Tongue (tissue), 2 donors: ENCODE data around the gene CINP. TPM values are rescaled to one million over a fixed set of nuclear protein-coding genes. Genes with fewer than 3 reads are reported as not detected.
"Not testable (repeated sequence)": the region's sequence is repeated elsewhere in the genome, so short reads cannot be mapped to it uniquely, and the experiment has no call there.

Experiments
- DNase-seq: peaks from one replicate; pipeline ENCODE4 v3.0.0-alpha.2; 2015
- total RNA-seq: library from RNA; depleted of rRNA; stranded (reverse); fragments of >200 nt; gene quantifications from one replicate; pipeline ENCODE4 v1.2.3, GENCODE V29; 2014

Gene CINP
- total RNA-seq, 1 donor from 2014 or later: 41.3 TPM

DNA sequence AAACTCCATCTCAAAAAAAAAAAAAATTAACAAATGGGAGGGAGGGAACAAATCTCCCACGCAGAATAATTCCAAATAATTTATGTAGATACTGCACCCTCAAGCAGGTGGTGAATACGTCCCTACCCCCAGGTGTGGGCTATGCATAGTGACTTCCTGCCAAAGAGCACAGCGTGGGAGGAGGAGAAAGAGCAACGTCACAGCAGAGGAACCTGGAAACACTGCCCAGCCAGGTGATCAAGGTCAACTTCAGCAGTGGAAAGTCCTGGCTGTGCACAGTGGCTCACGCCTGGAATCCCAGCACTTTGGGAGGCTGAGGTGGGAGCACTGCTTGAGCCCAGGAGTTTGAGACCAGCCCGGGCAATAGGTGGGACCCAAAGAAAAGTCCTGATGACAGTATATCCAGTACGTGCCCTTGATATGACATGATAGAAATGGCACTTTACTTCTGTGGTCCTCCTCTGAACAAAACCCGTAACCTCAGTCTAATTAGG lies 9.5 kb downstream of the CINP start:
- DNase-seq: no peak

DNA sequence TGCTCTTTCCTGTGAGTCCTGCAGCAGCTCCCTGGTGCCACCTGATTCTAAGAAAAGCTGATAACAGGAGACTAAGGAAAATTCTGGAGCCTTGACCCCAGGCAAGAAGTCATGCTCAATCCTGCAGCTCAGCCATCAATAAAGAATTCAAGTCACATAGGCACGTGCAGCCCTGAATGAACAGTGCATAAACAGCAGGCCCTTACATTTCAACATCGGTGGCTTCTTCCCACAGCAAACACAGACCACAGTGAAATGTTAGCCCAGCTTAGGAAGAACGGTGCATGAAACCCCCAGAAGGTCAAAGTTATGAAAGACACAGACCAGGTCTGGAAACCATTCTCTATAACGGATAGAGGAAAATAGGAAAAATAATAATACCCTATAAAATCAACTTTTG lies 10.5 kb downstream of the CINP start:
- no peak for DNase-seq

GRCh38 chr14:102351593-102351992 lies 11.1 kb downstream of the CINP start:
- not testable (repeated sequence) for DNase-seq

GRCh38 chr14:102351023-102351422 lies 11.7 kb downstream of the CINP start:
- DNase-seq: no peak

DNA sequence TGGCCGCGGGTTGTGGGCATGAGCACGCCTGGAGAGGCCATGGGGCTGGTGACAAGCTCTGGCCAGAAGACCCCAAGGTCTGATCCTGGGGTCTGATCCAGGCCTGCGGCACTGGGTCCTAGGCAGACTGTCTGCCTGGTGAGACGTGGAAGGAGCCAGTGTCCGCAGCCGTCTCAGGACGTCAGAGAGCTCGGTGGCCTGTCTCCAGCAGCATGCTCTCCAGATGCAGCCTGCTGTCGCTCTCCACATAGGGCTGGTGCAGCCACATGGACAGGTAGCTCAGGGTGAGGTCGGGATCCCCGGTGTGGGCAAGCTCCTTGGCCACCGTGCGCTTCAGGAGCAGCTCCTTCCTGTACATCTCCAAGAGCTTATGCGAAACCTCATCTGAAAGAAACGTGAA lies 14.3 kb downstream of the CINP start:
- DNase-seq: no peak

DNA sequence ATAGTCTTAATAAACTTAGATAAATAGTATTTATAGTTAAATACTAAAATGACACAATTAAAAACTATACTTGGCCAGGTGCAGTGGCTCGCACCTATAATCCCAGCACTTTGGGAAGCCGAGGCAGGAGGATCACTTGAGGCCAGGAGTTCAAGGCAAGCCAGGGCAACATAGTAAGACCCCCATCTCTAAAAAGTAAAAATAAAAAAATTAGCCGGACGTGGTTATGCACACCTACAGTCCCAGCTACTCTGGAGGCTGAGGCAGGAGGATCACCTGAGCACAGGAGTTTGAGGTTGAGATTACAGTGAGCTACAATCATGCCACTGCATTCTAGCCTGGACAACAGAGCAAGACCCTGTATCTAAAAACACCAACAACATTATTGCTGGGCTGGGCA lies 16.0 kb downstream of the CINP start:
- DNase-seq: no peak

DNA sequence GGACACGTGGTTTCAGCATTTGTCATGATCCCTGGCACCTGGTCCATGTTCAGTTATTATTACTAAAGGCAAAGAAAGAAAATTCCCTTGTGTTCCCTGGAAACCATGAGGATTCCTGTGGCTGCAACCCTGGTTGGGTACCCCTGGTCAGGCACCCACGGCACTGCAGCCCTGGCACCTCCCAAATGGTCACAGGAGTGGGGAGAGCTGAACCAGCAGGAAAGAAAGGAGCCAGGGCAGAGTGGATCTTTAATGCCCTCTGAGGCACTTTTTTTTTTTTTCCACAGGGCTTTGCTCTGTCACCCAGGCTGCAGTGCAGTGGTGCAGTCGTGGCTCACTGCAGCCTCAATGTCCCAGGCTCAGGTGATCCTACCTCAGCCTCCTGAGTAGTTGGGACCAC lies 17.5 kb downstream of the CINP start:
- DNase-seq: no peak

DNA sequence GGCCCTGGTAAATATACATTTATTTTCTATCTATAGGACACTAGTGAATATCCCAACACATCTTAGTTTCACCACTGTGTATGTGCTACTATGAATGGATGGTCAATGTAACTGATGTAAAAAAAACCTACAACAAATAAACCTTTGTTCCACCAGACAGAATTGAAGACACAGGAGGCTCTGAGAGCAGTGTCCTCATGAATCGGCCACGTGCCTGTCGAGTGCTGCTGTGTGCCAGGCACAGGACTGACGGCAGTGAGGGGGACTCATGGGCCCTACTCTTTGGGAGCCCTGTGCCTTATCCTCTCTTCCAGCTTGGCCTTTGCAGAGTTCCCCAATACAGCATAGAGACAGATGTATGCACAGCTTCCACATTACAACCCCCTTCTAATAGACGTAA lies 18.2 kb downstream of the CINP start:
- no peak for DNase-seq

DNA sequence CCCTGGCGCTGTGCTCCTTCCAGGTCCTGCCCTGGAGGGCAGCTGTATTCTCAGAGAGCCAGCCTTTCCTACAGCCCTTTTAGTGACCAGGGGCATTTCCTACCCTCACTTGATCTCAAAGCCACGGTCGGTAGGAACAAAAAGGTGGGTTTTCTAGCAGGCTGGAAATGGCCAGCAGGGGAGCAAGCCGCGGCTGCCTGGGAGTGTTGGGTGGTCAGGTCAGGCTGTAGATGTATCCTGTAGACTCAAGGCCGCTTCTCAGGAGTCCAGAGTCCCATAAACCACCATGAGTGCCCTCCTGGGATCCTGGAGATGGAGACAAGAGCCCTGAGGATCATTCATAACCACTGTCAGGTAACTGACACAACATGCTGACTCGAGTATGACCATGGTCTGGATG lies 18.6 kb downstream of the CINP start:
- DNase-seq: no peak

DNA sequence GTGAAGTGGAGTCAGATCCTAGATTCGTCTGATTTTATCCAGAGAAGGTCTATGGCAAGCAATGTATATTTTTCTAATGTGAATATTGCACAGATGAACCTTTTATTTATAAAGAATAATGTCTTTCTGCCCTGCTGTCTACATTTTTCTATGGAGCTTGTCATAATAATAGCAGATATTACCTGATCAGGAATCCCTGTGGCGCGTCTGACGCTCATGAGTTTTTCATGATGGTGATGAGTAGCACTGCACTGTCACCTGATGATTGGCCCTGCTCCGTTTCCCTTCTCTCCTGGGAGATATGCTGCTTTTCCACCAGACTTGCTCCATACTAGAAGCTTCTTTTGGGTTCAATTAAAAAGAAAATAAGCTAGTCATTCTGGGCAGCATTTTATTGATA lies 20.5 kb downstream of the CINP start:
- DNase-seq: no peak

DNA sequence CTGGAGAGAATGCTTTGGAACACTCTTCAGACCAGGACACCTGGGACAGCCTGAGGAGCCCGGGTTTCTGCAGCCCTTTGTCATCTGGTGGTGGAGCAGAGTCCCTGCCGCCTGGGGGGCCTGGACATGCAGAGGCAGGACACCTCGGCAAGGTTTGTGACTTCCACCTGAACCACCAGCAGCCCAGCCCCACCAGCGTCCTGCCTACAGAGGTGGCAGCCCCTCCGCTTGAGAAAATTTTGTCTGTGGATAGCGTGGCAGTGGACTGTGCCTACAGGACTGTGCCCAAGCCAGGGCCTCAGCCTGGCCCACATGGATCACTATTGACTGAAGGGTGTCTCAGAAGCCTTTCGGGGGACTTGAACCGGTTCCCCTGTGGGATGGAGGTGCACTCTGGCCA lies 21.1 kb downstream of the CINP start:
- no peak for DNase-seq

DNA sequence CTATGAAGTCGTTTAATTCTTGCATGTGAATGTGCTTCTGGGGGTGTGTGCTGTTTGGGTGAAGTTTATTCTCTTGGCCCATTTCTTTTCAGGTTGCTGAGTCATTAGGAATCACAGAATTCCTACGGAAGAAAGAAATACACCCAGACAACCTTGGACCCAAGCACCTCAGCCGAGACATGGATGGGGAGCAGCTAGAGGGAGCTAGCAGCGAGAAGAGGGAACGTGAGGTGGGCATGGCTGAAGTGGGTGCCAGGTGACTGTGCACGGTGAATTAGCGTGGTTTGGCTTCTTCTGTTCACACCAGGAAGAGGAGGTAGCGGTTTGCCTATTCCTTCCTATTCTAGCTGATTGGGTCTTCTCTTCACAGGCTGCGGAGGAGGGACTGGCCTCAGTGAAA lies 24.0 kb downstream of the CINP start:
- no peak for DNase-seq

- DNase-seq: no peak
These were observed 27.5 kb downstream of the CINP start for GRCh38 chr14:102335163-102335562.

GRCh38 chr14:102333795-102334705 lies 28.6 kb downstream of the CINP start:
- no peak for DNase-seq

DNA sequence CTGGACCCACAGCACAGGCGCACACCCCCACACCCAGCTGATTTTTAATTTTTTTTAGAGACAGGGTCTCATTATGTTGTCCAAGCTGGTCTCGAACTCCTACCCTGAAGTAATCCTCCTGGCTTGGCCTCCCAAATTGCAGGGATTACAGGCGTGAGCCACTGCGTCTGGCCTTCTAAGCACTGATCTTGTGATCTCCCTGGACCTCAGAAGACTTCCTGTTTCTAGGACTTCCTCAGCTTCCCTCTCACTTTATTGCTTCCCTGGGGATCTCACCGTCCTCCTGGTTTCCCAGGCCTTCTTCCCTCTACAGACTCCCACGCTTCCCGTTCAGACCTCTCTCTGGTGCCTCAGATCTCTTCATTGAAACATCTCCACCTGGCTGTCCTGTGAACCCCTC lies 29.3 kb downstream of the CINP start:
- no peak for DNase-seq

- no peak for DNase-seq
These were observed 31.9 kb downstream of the CINP start for GRCh38 chr14:102330806-102331205.

GRCh38 chr14:102329381-102329780 lies 33.3 kb downstream of the CINP start:
- DNase-seq: not testable (repeated sequence)

- DNase-seq: no peak
These were observed 36.1 kb downstream of the CINP start for GRCh38 chr14:102326583-102326982.

- no peak for DNase-seq
These were observed 36.8 kb downstream of the CINP start for GRCh38 chr14:102325791-102326345.

GRCh38 chr14:102323102-102323501 lies 39.6 kb downstream of the CINP start:
- DNase-seq: peak; percentile 61

- no peak for DNase-seq
These were observed 41.0 kb downstream of the CINP start for GRCh38 chr14:102321456-102322422.

GRCh38 chr14:102320671-102321455 lies 41.8 kb downstream of the CINP start:
- DNase-seq: no peak
